GM19025 (cell line): ENCODE measurements around the gene IGFBPL1.
A peak's percentile ranks its signal among the peaks of the same experiment; 100 is the strongest.

Experiments
- ATAC-seq: cut with Tn5 transposase; IDR thresholded peaks from one replicate; pipeline ENCODE4 v1.9.1; 2021; ENCODE audit warnings: mild to moderate bottlenecking, low read depth, moderate library complexity; ENCODE audit not compliant: unreplicated experiment

The IGFBPL1 gene, protein sequence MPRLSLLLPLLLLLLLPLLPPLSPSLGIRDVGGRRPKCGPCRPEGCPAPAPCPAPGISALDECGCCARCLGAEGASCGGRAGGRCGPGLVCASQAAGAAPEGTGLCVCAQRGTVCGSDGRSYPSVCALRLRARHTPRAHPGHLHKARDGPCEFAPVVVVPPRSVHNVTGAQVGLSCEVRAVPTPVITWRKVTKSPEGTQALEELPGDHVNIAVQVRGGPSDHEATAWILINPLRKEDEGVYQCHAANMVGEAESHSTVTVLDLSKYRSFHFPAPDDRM

DNA sequence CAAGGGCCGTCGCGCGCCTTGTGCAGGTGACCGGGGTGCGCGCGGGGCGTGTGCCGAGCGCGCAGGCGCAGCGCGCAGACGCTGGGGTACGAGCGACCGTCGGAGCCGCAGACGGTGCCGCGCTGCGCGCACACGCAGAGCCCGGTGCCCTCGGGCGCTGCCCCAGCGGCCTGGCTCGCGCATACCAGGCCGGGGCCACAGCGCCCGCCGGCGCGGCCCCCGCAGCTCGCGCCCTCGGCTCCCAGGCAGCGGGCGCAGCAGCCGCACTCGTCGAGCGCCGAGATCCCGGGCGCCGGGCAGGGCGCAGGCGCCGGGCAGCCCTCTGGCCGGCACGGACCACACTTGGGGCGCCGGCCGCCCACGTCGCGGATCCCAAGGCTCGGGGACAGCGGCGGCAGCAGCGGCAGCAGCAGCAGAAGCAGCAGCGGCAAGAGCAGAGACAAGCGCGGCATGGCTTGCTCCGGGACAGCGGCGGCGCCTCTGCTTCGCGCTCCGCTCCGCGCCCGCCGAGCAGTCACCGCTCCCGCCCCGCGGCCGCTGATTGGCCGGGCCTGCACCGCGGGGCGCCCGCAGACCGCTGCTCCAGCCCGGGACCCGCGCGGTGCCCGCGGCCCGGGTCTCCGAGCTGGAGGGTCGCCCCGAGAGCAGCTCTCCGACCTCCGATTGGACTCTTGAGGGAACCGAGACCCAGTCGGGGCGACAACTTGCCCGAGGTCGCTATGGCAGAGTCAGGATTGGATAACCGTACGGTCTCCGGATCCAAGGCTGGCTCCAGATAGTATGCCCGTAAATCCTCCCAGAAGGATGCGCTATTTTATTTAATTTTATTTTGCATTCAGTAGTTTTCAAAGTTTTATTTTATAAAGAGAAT lies at the start of gene IGFBPL1:
IGFBPL1 (minus strand) TSS at position 482 of the 871 bp plus-strand sequence; CDS start at position 452, 30 bp downstream.
- ATAC-seq = peak; percentile 48

DNA sequence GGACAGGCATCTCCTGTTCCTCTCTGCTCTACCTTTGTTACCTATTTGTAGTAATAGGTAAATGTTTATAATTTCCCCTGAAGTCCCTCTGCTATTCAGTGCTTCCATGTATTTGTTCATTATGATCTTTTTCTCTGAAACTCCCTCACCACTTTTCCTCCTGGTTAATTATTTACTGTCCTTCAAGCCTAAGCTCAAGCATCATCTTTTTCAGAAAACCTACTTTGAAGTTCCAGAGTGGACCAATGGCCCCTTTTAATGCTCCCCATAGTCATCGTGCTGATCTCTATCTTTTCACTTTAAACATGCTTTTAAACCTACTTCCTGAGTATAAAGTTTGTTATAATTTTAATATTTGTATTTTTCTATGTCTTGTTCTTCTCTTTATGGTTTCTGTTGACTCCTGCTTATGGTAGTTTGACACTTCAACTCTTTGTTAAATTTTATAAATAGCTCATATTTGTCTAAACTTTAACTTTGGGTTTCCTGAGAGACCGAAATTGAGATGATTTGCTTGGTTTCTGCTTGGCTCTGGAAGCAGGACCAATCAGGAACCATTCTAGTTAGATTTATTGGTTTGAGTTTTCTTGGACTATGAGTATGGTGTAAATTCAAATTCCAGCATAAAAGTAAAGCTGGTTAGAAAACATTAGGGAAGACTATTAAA lies 48.5 kb upstream of the IGFBPL1 start:
- peak; percentile 73 for ATAC-seq

DNA sequence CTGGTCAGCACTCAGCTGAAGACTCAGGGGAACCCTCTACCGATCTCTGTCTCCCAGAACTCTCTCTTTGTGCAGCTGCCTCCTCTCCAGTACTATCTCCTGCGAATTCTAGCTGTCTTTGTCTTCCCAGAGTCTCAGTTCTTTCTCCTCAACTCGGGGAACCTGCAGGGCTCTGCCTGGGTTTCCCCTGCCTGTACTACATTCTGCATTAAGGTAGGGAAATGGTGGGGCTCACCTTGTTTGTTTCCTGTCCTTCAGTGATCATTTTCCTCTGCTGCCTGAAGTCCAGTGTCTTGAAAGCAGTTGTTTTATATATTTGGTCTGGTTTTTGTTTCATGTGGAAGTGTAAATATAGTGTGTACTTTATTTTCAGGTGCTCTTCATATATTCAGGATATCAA lies 43.1 kb upstream of the IGFBPL1 start:
- ATAC-seq = no peak

DNA sequence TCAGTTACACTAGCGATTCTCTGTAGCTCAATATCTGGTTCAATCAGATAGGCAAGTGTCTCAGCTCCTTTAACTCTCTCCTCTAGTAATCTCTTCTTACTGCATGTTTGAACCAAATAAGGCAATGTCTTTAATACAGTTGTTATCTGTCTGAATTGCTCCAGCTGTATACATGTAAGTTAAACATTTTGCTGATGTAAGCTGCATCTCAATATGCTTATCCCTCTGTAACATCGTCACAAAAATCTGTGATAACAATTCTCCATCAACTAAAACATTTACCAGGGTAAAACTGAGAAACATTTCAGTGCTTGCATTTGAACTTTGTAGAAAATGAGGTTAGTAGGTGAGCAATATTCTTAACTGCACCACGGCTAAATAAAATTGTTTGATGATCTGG lies 29.6 kb upstream of the IGFBPL1 start:
- ATAC-seq = no peak

DNA sequence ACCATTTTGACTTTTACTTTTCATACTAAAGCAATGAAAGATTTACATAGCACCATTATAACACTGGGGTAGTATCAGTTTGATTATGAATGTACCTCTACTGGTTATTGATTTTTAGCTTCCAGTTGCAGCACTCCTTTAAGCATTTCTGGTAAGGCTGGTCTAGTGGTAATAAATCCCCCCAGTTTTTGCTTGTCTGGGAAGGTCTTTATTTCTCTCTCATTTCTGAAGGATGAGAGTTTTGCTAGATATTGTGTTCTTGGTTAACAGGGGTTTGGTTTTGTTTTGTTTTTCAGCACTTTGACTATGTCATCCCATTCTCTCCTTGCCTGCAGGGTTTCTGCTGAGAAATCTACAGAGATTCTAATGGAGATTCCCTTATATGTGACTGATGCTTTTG lies 26.9 kb upstream of the IGFBPL1 start:
- ATAC-seq = no peak

DNA sequence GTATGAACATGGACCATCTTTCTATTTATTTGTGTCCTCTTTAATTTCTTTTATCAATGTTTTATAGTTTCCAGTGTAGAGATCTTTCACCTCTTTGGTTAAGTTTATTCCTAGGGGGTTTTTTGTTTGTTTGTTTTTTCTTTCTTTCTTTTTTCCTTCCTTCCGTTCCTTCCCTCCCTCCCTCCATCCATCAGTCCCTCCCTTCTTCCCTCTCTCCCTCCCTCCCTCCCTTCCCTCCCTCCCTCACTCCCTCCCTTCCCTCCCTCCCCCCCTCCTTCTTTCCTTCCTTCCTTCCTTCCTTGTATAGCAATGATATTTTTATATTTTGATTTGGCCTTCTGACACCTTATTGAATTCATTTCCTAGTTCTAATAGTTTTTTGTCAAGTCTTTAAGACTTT lies 23.4 kb upstream of the IGFBPL1 start:
- no peak for ATAC-seq

DNA sequence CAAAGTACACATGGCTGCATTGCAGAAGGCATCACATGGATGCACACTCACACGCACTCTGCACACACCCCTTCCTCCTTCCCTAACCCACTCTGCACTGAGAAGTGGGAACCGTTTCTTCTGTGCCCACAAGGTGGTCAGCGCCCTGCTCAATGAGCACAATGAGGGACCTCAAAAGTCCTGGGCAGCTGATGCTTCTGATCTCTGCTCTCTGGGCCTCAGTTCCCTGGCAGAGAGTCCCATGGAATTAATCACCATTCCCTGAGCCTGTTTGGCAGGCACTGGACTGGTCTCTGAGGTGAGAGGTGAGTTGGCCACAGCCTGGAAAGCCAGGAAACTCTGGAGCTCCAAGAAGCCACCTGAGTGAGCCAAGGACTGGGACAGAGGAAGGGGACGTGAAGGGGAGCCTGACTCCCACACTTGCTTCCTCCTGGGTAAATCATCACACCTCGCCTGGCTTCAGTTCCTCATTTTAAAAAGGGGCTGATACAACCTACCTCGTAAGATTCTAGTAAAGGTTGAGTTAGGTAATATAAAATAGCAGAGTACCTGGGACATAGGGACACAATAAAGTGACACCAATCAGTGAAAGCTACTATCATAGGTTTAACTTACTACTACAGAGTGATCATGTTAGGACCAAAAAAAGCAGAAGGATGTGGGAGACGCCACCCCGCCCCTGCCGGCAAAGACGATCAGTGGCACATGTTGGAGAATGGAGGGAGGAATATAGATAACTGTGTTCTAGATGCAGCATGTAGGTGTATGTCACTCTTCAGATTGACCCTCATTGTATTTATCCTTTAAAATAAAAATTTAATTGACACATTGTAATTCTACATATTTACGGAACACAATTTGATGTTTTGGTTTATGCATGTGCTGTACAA lies 21.1 kb upstream of the IGFBPL1 start:
- ATAC-seq = peak; percentile 96

DNA sequence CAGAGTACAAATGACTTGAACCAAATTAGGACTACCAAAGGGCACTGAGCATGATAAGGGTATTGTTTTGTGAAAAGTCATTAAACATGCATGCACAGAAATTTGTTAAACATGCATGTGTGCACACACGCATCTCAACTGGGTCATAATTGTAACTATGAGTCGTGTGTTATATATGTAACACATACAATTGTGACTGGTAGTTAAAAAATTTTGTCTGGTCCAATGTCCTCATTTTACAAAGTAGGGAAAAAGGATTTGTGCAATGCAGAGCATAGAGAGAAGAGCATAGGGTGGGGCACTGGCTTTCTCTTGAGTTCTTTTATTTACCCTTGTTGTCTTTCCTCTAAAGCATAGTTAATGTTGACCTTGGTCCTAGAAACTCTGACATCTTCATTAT lies 19.3 kb upstream of the IGFBPL1 start:
- ATAC-seq = no peak

DNA sequence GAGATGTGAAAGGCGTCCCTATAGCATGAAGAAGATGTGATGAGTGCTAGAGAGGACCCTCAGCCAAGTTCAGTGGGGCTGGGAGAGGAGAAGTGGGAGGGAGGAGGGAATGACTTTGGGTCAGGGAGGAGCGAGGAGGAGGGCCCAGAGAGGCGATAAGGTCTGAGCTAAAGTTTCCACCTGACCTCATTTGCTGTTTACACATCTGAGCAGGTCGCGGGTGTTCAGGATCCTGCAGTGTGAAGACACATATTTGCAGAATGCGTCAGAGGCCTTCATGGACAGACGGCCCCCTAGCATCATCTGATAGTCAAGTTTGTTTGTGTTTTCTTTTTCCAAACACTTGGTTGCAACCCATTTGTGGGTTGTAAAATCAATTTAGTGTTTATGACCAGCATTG lies 18.9 kb upstream of the IGFBPL1 start:
- no peak for ATAC-seq

DNA sequence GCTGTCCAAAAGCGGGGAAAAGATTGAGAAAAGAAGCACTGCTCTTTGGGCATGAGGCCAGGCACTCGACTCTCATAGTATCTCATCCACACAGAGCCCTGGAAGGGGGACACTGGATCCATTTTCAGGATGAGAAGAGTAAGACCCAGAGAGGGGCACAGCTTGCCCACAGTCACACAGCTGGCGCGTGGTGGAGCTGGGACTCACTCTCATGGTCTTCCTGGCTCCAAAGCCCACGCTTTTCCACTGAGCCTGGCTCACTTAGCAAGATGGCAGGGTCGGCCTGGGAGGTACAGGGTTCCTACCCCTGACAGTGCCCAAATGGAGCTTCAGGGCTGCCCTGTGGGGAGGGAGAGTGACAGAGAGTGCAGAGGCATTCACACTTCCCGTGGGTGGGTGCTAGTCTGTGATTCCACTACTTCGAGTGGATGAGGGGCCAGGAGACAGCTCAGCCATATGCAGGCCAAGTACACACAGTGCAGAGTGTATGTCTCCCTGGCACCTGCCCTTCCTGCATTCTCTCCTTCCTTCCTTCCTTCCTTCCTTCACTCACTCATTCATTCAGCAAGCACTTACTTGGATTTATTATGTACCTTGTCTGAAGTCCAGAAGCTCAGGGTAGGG lies 18.3 kb upstream of the IGFBPL1 start:
- ATAC-seq = no peak

DNA sequence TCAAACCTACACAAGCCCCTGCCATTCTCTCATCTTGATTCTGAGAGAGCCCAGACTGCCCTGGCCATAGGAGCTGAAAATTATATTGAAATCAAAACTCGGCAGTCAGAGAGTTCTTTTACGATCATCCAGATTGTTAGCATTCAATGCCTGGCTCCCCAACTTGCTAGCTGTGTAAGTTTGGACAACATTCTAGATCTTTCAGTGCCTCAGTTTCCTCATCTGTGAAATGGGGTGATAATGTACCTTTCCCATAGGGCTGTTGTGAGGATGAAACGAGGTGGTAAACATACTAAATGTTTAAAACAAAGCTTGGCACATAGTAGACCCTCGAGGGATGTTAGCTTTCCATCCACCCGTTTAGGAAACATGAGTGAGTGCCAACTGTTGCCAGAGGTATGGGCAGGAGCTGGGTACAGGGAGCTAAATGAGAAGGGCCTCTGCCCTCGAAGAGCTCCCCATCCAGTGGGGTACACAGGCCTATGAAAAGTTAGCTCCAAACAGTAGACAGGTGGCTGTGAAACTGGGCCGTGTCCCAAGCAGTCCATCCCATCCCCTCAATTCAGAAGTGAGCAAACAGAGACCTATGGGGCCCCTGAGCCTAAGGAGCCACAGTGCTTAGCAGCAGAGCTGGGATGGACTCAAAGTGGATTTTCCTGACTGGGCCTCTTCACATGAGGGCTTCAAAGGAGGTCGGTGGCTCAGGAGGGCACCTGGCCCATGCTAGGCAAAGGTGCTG lies 17.3 kb upstream of the IGFBPL1 start:
- ATAC-seq = no peak

DNA sequence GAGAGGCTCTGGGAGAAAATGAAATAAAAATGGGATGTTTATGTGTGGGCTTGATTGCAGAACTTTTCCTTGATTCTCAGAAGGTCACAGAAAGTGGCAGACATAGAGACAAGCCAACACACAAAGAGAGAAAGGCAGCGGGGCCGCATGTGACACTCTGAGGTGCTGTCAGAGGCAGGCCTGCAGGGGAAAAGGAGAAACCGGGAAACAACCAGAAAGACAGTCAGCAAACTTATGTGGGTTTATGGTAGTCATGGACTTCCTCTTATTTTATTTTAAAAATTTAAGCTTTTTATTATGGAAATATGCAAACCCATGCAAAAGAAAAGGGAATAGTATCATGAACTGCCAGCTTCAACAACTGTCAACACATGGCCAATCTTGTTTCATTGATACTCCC lies 16.3 kb upstream of the IGFBPL1 start:
- ATAC-seq = no peak

DNA sequence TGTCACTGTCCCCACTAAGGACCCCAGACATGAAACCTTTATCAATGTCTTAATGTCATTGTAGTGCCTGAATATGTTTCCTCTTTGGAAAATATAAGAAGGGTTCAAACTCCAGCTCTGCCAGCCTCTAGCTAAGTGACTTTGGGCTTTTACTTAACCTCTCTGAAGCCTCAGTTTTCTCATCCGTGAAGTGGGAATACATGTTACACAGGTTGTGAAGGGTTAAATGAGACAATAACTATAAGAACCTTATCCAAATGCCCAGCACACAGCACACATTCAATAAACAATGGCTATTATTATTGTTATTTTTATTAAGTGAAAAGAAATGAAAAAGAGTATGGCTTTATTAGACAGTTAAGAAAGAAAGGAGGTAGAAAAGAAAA lies 15.7 kb upstream of the IGFBPL1 start:
- ATAC-seq = no peak

DNA sequence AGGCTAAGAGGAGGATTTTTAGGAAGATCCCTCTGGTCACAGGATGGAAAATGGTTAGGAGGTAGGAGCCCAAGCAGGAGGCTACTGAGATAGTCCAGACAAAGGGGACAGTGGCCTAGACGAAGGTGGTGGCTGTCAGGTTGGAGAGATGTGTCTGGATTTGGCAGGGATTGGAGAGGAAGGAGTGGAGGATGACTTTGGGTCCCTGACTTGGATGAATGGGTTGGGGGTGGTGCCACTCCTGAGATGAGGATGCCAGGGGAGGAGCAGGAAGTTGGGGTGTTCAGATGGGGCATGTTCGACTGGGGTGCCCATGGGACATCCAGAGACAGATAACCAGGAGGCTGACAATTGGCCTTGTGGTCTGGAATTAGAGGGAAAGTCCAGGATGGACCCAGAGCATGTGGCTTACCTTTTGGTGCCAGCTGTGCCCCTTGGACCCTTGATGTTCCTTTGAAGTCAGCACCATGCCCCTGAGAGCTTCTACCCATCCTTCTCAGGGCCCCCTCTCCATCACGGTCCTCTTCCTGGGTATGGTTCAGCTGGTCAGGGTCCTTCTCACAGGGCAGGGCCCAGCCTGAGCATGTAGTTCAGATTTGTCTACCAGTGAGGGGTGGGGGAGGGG lies 15.1 kb upstream of the IGFBPL1 start:
- ATAC-seq = no peak

DNA sequence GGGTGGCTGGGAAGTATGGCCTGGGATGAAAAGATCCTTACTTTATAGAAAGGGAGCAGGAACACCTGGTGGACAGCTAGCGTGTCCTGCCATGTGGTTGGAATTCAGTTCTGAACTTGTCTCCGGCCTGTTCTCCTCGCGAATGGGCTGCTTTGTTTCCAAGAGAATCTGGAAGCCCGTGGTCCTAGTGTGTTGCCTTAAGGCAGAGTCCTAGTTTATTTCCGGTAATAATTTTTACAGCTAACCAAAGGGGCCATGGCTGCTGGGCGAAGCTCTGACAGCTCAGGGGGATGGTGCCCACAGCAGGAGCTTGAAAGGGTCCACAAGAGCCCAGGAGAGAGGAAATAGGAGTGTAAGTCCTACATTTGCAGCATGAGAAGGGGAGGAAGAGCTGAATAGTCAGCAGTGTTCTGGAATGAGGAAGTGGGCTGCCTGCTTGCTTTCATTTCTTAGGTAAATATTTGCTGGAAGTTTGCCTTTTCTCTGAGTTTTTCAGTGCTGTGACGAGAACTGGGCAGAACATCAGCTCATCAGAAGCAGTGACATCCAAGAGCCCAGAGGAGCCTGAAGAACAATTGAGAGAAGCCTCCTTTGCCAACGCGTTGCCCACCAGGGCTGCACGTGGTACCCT lies 13.1 kb upstream of the IGFBPL1 start:
- no peak for ATAC-seq

DNA sequence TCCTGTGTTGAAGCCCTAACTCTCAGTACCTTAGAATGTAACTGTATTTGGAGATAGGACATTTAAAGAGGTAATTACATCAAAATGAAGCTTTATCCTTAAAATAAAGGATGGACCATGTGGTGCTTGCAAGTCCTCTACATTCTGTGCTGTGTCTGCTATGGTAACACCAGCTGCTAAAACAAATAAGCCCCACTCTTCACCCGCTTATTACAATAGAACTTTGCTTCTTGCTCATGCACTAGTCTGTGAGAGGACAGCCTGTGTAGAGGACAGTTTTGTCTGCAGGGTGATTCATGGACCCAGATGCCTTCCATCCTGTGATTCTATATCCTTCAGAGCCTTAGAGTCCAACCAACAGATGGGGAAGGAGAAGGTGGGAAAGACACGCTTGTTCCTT lies 12.5 kb upstream of the IGFBPL1 start:
- no peak for ATAC-seq

DNA sequence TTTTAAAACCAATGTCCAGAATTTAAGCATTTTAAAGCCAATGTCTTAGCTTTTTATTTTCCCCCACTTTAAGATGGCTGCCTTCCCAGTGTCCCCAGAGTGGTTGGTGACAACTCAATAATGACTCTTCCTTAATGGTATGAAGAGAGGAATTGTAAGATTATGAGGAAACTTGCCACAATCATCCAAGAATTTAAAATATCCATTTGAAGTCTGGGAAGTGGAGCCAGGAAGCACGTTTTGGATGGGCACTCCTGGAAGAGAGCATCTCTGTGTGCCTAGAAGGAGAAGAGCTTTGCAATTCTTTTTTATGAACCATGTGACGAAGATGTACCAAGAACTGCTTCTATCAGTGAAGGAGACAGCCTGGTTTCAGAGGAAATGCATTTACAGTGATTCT lies 11.3 kb upstream of the IGFBPL1 start:
- ATAC-seq = no peak

DNA sequence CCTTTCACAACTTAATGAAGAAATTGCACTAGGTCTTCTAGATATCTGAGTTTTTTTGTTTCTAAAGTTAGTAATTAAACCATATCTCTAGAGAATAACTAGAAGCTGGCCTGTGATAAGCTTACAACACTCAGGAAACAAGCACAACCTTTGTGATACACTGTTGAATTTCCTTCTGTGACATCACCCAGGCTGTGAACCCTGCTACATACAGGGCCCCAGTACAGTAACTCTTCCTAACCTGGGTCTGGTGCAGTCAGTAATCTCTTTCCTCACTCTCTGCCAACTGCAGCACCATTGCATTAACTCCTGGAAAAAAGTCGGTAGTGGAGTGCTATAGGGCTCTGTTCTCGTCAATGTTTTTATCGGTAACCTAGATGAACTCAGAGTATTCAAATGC lies 10.6 kb upstream of the IGFBPL1 start:
- ATAC-seq = no peak
